Stimulated activated CD4-positive, alpha-beta T cell treated with anti-CD3 and anti-CD28 coated beads, Interleukin-1b, Interleukin-23, amount 100 ng/mL, for 4 hours (primary cell): ENCODE measurements around the gene RELB.
"Not testable (repeated sequence)": the region's sequence is repeated elsewhere in the genome, so short reads cannot be mapped to it uniquely, and the experiment has no call there.

Experiments
- DNase-seq, 2 donors: peaks; one replicate each; pipeline ENCODE4 v3.0.0-alpha.2; 2020; ENCODE audit warnings: low read depth in 2 of 2

The RELB gene

GRCh38 chr19:44987148-44987675, 14.1 kb upstream of the RELB start:
- no peak for DNase-seq

DNA sequence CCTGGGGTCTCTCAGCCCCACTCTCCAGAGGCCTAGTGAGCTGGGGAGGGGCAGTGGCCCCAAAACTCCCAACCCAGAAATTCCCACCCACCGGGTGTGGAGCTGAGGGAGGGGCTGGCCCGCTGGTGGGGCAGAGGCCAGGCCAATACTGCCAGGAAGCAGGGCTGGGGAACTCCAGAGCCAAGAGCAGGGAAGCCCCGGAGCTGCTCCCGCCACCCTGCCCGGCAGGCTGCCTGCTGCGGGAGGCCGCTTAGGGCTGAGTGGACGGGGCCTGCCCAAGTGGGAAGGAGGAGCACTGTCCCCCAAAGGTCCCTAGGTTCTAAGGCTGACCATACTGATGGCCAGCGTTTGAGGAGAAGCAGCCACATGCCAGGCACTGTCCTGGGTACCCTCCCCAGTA, 13.0 kb upstream of the RELB start:
- no peak for DNase-seq

DNA sequence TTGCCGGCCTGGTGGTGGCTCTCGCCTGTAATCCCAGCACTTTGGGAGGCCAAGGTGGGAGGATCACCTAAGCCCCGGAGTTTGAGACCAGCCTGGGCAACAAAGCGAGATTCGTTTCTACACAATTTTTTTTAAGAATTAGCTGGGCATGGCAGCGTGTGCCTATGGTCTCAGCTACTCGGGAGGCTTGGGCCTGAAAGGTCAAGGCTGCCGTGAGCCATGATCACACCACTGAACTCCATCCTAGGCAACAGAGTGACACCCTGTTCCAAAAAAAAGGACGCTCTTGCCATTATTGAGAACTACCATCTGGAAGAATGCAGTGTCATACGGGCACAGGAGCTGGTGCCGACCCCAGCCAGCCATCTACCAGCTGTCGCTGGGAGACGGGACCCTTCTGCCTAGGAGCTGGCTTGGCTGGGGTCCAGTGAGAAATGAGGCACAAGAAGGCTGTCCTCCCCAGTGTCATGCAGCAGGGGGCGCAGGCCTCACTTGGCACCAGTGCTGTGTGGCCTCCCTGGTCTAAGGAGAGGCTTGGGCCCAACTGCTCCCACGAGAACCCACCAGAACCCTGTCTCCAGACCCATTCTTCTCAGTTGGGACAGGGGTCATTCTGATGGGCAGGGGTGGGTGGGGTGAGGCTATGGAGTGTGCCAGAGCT, 12.2 kb upstream of the RELB start:
- DNase-seq = peak; percentile 55 to 60

- DNase-seq = no peak
Observed at GRCh38 chr19:44990459-44990858, 10.8 kb upstream of the RELB start.

DNA sequence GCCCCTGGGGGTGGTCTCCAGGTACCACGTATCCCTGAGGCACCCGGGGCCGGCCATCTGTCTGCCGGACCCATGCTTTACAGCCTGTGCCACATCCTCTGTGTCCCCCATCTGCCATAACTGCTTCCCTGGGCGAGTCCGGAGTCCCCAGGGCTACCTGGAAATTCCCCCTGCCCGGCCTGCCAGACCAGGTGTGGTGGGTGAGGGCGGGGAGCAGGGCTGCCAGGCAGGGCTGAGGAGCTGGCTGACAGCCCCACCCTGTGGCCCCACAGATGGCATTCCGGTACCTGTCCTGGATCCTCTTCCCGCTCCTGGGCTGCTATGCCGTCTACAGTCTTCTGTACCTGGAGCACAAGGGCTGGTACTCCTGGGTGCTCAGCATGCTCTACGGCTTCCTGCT, 10.3 kb upstream of the RELB start:
- no peak for DNase-seq

DNA sequence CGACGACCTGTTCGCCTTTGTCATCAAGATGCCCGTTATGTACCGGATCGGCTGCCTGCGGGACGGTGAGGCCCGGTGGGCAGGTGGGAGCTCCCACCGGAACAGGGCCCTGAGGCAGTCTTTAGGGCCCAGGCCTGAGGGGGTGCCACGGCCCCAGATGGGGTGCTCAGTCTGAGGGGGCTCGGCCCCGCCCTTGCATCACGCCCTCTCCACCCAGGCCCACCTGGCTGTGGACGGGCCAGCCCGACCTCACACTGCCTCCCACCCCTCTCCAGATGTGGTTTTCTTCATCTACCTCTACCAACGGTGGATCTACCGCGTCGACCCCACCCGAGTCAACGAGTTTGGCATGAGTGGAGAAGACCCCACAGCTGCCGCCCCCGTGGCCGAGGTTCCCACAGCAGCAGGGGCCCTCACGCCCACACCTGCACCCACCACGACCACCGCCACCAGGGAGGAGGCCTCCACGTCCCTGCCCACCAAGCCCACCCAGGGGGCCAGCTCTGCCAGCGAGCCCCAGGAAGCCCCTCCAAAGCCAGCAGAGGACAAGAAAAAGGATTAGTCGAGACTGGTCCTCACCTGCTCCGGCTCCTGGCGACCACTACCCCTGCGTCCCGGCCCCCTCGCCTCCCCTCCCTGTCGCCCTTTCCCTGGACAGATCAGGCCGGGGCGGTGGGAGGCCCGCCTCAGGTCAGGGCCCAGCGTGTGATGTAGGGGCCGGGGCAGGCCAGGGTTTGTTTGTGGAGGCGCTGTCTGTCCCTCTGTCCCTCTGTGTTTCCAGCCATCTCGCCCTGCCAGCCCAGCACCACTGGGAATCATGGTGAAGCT, 8.7 kb upstream of the RELB start:
- no peak for DNase-seq

- no peak for DNase-seq
Observed at GRCh38 chr19:44993526-44993925, 7.7 kb upstream of the RELB start.

DNA sequence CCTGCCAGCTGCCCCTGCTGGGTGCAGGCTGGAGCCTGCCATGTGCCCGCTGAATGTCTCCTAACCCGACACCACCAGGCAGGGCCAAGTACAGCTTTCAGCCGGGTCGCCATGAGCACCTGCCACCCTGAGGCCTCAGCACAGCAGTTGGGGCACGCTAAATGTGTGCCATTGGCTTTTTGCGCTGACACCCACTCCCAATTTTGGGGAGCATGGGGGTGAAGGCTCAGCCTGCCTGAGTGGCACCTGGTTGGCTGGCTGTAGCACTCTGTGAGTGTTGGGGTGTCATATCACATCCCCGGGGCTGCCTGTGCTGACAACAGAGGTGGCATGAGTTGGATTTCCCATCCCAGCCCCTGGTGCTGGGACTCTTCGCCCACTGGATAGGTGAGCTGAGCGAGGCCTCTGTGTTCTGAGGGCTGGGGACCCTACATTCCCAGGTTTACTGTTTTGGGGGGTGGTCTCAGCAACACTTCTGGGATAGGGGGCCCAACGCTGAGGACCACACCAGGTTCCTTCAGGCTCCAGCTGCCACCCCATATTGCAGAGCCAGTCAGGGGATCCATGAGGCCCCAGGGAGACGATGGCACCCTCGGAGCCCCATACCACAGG, 7.2 kb upstream of the RELB start:
- DNase-seq = no peak

- DNase-seq = no peak
Observed at GRCh38 chr19:44998025-44998424, 3.2 kb upstream of the RELB start.

GRCh38 chr19:44999131-44999925, 1.9 kb upstream of the RELB start:
- not testable (repeated sequence) for DNase-seq

- not testable (repeated sequence) for DNase-seq
Observed at GRCh38 chr19:45000665-45001064, 599 bp upstream of the RELB start.

DNA sequence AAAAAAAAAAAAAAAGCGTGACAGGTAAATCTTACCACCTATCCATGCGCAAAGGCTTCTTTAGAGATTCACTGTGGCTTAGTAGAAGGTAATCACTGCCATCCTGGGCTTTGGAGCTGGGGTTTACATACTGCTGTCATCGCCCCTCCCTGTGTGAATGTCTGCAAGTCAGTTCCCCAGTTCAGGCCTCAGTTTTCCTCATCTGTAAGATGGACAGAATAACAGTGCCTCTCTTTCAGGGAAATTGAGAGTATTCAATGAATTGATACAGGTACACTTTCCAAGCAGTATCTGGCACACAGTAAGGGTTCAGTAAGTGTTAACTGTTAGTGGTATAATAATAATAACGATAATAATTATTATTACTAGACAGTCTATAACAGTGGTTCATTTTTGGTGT, 2.2 kb downstream of the RELB start:
- DNase-seq = no peak

DNA sequence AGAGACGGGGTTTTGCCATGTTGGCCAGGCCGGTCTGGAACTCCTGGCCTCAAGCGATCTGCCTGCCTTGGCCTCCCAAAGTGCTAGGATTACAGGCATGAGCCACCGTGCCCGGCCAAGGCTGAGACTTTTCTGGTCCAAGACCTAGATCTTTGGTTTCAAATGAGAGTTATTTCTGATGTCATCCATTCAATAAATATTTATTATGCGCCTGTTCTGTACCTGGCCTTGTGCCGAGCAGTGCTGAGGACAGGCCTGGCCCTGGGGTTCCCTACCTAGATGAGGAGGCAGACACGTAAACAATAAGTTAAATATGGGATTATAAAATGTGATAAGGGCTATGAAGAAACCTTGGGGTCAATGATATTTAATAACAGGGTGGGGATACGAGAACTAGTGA, 4.5 kb downstream of the RELB start:
- no peak for DNase-seq

GRCh38 chr19:45008552-45008951, 7.3 kb downstream of the RELB start:
- DNase-seq = no peak

DNA sequence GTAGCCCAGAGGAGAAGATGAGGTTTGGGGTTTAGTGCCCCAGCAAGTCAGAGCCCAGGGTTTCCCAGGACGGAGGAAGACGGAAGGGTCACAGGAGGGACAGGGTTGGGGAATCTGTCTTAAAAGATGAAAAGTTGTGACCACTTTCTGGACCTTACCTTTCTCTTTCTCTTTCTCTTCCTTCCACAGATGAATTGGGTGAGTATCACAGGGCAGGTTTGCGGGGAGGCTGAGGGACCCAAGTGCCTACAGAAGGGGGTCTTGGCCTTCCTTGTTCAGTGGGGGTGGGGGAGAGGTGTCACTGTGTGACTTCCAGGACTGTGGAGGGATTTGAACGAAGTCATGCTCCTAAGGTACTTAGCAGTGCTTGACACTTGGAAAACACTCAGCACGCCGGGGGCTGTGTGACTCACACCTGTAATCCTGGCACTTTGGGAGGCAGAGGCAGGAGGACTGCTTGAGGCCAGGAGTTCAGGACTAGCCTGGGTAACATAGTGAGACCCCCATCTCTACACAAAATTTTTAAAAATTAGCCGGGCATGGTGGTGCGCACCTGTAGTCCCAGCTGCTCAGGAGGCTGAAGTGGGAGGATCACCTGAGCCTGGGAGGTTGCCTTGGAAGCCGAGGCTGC, 8.5 kb downstream of the RELB start:
- no peak for DNase-seq

DNA sequence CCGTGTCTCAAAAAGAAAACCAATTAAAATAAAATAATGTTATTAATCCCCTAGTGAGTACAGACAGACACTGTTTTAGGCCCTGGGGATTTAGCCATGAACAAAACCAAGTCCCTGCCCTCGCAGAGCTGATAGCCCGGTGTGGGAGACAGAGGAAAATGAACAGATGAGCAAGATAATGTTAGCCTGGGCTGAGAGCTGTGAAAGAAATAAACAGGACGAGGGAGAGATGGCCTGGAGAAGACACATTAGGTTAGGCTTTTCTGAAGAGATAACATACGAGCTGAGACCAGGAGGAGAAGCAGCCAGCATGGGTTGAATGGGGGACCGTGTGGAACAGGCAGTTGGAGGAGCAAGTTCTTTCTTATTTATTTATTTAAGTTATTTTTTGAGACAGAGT, 9.0 kb downstream of the RELB start:
- DNase-seq = no peak

DNA sequence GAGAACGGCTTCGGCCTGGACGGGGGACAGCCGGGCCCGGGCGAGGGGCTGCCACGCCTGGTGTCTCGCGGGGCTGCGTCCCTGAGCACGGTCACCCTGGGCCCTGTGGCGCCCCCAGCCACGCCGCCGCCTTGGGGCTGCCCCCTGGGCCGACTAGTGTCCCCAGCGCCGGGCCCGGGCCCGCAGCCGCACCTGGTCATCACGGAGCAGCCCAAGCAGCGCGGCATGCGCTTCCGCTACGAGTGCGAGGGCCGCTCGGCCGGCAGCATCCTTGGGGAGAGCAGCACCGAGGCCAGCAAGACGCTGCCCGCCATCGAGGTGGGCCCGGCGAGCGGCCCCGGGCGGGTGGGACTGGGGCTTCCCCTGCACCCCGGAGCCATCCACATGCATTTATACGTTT, 10.7 kb downstream of the RELB start:
- DNase-seq = no peak

DNA sequence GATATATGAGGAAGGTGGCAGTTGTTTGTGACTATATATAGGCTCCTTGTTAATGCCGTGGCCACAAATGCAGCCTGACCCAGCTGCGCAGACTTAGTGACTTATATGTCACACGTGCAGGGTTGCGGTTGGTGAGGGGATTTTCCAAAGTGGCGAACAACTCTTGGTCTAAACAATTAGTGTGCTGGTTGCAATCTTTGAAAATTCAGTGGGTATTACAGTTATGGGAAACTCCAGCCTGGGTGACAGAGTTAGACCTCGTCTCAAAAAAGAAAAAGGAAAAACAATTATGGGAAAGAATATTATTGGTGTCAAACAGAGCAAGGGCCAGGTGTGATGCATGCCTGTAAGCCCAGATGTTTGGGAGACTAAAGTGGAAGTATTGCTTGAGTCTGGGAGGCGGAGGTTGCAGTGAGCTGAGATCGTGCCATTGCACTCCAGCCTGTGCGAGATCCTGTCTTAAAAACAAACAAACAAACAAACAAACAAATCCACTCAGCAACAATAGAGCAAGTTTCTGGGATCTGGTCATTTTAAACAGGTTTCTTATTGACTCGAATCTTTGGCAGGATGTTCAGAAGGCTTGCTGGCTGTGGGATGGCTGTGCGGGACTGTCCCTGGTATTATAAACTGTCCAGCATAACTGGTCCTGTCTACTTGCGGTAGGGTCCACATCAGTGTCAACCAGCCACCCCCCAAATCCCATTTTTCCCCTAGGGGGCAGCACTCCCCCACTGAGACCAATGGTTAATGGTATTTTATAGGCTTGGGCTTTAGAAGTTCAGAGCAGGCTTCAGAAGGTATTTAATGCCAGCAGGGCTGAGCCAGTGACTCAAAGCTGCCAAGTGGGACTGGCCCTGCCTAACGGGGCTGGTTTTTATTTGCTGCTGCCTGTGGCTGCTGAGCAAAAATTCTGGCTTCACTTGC, 15.4 kb downstream of the RELB start:
- DNase-seq = peak; percentile 40 to 47

DNA sequence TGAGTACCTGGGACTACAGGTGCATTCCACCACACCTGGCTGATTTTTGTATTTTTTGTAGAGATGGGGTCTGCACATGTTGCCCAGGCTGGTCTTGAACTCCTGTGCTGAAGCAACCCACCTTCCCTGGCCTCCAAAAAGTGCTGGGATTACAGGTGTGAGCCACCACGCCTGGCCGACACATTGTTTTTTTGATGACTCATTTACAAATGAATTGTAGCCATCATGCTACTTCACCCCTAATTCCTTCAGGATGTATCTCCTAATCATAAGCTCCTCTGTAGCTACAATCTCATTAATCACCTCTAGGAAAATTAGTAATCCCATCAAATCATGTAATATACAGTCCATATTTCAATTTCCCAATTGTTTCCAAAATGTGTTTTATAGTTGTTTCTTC, 17.9 kb downstream of the RELB start:
- DNase-seq = no peak

GRCh38 chr19:45020071-45020470, 18.8 kb downstream of the RELB start:
- DNase-seq = no peak
